ENCODE data around the gene ITK. TPM values are rescaled to one million over a fixed set of nuclear protein-coding genes. Genes with fewer than 3 reads are reported as not detected.
A peak's percentile ranks its signal among the peaks of the same experiment; 100 is the strongest.

The ITK gene
- total RNA-seq, 4 donors from 2014 or later, result 2.0 to 17.2 (median 5.3) TPM

DNA sequence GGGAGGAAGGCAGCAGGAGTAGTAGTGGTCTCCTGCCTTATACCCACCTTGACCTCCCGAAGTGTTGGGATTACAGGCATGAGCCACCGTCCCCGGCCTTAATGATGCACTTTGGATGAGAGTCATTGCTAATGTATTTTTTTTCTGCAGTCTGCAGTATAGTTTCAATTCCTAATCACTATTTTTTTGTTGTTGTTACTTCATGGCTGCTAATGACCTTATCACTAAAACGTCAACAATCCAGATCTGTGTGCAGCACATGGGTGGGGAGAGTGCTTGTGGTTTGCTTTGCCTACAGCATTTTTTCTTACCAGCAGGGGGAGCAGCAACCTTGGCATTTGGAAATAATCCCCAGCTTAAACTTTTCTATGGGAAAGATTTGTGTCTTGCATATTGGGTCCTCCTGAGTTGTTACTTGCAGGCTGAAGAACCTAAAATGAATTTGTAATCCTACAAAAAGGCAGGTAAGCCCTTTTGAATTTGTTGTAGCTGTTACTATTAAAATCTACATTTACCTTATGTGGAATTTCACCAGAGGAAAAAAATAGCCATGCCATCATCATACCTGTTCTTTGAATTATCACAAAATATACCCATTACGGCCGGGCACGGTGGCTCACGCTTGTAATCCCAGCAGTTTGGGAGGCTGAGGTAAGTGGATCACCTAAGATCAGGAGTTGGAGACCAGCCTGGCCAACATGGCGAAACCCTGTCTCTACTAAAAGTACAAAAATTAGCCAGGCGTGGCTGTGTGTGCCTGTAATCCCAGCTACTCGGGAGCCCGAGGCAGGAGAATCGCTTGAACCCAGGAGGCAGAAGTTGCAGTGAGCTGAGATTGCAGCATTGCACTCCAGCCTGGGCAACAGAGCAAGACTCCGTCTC, 31.7 kb upstream of the ITK start:
- TF ChIP-seq CTCF (IDR thresholded peaks at IDR 0.05), result peak in 1 of 3 donors; percentile 48
- ATAC-seq (ENCODE audit: low FRiP score), result peak; percentile 44
- DNase-seq (ENCODE audit: low spot score), result peak; percentile 71

DNA sequence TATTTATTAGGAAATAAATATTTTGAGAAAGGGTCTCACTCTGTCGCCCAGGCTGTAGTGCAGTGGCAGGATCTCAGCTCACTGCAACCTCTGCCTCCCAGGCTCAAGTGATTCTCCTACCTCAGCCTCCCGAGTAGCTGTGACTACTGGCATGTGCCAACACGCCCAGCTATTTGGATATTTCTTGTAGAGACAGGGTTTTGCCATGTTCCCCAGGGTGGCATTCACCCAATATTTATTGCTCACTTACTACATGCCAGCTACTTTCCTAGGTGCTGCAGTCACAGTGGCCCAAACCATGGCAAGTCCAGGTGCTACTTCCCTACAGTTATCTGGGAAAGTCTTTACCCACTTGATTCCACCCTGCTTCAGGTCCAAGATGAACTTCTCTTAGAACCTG, 29.6 kb upstream of the ITK start:
- ATAC-seq (ENCODE audit: low FRiP score) (no peak), DNase-seq (ENCODE audit: low spot score) (no peak)
- no peak for TF ChIP-seq CTCF (IDR thresholded peaks at IDR 0.05)

DNA sequence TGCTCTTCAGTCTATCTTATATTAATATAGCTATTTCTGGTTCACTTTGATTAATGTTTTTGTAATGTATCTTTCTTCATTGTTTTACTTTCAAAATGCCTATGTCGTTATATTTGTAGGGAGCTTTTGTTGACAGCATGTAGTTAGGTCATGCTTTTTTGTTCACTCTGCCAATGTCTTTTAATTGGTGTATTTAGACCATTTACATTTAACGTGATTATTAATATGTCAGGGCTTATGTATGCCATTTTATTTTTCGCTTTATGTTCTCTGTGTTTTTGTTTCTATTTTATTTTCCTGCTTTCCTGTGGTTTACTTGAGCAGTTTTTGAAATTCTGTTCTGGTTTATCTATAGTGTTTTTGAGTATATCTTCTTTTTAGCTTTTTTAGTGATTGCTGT, 25.3 kb upstream of the ITK start:
- no peak for ATAC-seq (ENCODE audit: low FRiP score)
- TF ChIP-seq CTCF (IDR thresholded peaks at IDR 0.05), result no peak
- no peak for DNase-seq (ENCODE audit: low spot score)

GRCh38 chr5:157157293-157157891, 23.2 kb upstream of the ITK start:
- no peak for TF ChIP-seq CTCF (IDR thresholded peaks at IDR 0.05)
- no peak for ATAC-seq (ENCODE audit: low FRiP score)
- DNase-seq (ENCODE audit: low spot score), result no peak

- ATAC-seq (ENCODE audit: low FRiP score), result no peak
- TF ChIP-seq CTCF (IDR thresholded peaks at IDR 0.05), result no peak
- DNase-seq (ENCODE audit: low spot score), result no peak
Observed at GRCh38 chr5:157159209-157159751, 21.4 kb upstream of the ITK start.

GRCh38 chr5:157160001-157160400, 20.6 kb upstream of the ITK start:
- no peak for TF ChIP-seq CTCF (IDR thresholded peaks at IDR 0.05)
- ATAC-seq (ENCODE audit: low FRiP score) (no peak), DNase-seq (ENCODE audit: low spot score) (no peak)
